H1 (cell line): ENCODE results near the gene LCMT1. TPM values are rescaled to one million over a fixed set of nuclear protein-coding genes. Genes with fewer than 3 reads are reported as not detected.

Experiments
- FOSL1 ChIP-seq: IDR thresholded peaks from 2 replicates; pipeline ENCODE4 v1.6.1; 2011; ENCODE audit warnings: mild to moderate bottlenecking, low read depth, low read length, moderate library complexity; ENCODE audit not compliant: insufficient read depth
- TBP ChIP-seq: IDR thresholded peaks from 2 replicates; pipeline ENCODE4 v1.6.1; 2011; ENCODE audit warnings: low read depth, low read length, improper control_type of control experiment
- polyA plus RNA-seq, 7 experiments: library from polyadenylated mRNA; depleted of rRNA in 3 of 7; stranded (reverse) in 5 of 7; unstranded in 2 of 7; fragments of >200 nt in 5 of 7; fragments of 200-250 nt in 2 of 7; gene quantifications; 1 replicate in 5 of 7; 2 replicates in 1 of 7; 4 replicates in 1 of 7; pipeline versions ENCODE4 v1.2.1 to v1.2.3, GENCODE V29; 2011 to 2013; ENCODE audit warnings: missing spikeins in 2 of 7, mixed read lengths in 2 of 7
- total RNA-seq: library from RNA; stranded (reverse); fragmentation: NEBNext Ultra II Directional; extraction: Animal tissue kit (Norgen Biotek cat#: 25700); gene quantifications from 2 replicates; pipeline ENCODE4 v1.2.1, GENCODE V29; 2021
- TF ChIP-seq, protein P1 (sequence below): fragments of 300-600 bp; sonication (generic); IDR thresholded peaks from 2 replicates; pipeline ENCODE4 v1.7.1; 2012; ENCODE audit warnings: low read length, moderate library complexity, mild to moderate bottlenecking, inconsistent platforms; ENCODE audit not compliant: insufficient replicate concordance
- TF ChIP-seq, protein P2 (sequence below), 3 experiments: IDR thresholded peaks; 1 replicate in 2 of 3; 2 replicates in 1 of 3; pipeline versions ENCODE4 v1.5.1 to v1.6.1; 2011; ENCODE audit warnings: low read length in 3 of 3, mild to moderate bottlenecking in 3 of 3, inconsistent platforms in 2 of 3, low read depth in 1 of 3, moderate library complexity in 1 of 3; ENCODE audit not compliant: insufficient read depth in 1 of 3; ENCODE audit errors: control extremely low read depth in 1 of 3
- TF ChIP-seq, protein P3 (sequence below): IDR thresholded peaks from 2 replicates; pipeline ENCODE4 v1.6.1; 2012; ENCODE audit warnings: low read length, inconsistent platforms
- TF ChIP-seq, protein P4 (sequence below): IDR thresholded peaks from 2 replicates; pipeline ENCODE4 v1.6.1; 2011; ENCODE audit warnings: low read length, improper control_type of control experiment

LCMT1 gene
- total and polyA plus RNA-seq, 2 of the 8 experiments (the other 6 are each of a cell fraction or from before 2014, with no cell fraction given) = 61.0 to 80.8 TPM

DNA sequence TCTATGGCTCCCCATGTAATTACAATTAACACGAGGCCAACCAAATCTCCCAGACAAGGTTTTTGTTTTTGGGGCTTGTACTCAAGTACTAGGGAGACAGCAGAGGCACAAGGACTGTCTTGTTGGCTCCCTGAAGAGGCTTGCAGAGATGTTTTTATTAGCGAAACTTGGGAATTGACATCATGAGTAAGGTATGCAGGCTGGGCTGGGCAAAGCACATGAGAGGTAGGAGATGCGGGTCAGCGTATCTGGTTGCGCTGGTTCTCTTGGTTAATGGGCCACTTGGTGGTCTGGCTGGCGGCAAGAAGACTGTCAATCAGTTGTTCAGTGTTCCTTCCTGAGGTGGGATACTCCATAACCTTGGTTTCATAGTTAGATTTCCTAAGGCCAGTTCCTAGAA lies 28.9 kb downstream of the LCMT1 start (continued):
- TF ChIP-seq, protein P1, sequence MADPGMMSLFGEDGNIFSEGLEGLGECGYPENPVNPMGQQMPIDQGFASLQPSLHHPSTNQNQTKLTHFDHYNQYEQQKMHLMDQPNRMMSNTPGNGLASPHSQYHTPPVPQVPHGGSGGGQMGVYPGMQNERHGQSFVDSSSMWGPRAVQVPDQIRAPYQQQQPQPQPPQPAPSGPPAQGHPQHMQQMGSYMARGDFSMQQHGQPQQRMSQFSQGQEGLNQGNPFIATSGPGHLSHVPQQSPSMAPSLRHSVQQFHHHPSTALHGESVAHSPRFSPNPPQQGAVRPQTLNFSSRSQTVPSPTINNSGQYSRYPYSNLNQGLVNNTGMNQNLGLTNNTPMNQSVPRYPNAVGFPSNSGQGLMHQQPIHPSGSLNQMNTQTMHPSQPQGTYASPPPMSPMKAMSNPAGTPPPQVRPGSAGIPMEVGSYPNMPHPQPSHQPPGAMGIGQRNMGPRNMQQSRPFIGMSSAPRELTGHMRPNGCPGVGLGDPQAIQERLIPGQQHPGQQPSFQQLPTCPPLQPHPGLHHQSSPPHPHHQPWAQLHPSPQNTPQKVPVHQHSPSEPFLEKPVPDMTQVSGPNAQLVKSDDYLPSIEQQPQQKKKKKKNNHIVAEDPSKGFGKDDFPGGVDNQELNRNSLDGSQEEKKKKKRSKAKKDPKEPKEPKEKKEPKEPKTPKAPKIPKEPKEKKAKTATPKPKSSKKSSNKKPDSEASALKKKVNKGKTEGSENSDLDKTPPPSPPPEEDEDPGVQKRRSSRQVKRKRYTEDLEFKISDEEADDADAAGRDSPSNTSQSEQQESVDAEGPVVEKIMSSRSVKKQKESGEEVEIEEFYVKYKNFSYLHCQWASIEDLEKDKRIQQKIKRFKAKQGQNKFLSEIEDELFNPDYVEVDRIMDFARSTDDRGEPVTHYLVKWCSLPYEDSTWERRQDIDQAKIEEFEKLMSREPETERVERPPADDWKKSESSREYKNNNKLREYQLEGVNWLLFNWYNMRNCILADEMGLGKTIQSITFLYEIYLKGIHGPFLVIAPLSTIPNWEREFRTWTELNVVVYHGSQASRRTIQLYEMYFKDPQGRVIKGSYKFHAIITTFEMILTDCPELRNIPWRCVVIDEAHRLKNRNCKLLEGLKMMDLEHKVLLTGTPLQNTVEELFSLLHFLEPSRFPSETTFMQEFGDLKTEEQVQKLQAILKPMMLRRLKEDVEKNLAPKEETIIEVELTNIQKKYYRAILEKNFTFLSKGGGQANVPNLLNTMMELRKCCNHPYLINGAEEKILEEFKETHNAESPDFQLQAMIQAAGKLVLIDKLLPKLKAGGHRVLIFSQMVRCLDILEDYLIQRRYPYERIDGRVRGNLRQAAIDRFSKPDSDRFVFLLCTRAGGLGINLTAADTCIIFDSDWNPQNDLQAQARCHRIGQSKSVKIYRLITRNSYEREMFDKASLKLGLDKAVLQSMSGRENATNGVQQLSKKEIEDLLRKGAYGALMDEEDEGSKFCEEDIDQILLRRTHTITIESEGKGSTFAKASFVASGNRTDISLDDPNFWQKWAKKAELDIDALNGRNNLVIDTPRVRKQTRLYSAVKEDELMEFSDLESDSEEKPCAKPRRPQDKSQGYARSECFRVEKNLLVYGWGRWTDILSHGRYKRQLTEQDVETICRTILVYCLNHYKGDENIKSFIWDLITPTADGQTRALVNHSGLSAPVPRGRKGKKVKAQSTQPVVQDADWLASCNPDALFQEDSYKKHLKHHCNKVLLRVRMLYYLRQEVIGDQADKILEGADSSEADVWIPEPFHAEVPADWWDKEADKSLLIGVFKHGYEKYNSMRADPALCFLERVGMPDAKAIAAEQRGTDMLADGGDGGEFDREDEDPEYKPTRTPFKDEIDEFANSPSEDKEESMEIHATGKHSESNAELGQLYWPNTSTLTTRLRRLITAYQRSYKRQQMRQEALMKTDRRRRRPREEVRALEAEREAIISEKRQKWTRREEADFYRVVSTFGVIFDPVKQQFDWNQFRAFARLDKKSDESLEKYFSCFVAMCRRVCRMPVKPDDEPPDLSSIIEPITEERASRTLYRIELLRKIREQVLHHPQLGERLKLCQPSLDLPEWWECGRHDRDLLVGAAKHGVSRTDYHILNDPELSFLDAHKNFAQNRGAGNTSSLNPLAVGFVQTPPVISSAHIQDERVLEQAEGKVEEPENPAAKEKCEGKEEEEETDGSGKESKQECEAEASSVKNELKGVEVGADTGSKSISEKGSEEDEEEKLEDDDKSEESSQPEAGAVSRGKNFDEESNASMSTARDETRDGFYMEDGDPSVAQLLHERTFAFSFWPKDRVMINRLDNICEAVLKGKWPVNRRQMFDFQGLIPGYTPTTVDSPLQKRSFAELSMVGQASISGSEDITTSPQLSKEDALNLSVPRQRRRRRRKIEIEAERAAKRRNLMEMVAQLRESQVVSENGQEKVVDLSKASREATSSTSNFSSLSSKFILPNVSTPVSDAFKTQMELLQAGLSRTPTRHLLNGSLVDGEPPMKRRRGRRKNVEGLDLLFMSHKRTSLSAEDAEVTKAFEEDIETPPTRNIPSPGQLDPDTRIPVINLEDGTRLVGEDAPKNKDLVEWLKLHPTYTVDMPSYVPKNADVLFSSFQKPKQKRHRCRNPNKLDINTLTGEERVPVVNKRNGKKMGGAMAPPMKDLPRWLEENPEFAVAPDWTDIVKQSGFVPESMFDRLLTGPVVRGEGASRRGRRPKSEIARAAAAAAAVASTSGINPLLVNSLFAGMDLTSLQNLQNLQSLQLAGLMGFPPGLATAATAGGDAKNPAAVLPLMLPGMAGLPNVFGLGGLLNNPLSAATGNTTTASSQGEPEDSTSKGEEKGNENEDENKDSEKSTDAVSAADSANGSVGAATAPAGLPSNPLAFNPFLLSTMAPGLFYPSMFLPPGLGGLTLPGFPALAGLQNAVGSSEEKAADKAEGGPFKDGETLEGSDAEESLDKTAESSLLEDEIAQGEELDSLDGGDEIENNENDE = no peak
- TF ChIP-seq, protein P2, sequence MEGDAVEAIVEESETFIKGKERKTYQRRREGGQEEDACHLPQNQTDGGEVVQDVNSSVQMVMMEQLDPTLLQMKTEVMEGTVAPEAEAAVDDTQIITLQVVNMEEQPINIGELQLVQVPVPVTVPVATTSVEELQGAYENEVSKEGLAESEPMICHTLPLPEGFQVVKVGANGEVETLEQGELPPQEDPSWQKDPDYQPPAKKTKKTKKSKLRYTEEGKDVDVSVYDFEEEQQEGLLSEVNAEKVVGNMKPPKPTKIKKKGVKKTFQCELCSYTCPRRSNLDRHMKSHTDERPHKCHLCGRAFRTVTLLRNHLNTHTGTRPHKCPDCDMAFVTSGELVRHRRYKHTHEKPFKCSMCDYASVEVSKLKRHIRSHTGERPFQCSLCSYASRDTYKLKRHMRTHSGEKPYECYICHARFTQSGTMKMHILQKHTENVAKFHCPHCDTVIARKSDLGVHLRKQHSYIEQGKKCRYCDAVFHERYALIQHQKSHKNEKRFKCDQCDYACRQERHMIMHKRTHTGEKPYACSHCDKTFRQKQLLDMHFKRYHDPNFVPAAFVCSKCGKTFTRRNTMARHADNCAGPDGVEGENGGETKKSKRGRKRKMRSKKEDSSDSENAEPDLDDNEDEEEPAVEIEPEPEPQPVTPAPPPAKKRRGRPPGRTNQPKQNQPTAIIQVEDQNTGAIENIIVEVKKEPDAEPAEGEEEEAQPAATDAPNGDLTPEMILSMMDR (IDR thresholded peaks at IDR 0.05; ENCODE audit: control extremely low read depth in 1 of 3, insufficient read depth in 1 of 3, low read depth in 1 of 3, low read length in 3 of 3) = no peak
- TF ChIP-seq, protein P3, sequence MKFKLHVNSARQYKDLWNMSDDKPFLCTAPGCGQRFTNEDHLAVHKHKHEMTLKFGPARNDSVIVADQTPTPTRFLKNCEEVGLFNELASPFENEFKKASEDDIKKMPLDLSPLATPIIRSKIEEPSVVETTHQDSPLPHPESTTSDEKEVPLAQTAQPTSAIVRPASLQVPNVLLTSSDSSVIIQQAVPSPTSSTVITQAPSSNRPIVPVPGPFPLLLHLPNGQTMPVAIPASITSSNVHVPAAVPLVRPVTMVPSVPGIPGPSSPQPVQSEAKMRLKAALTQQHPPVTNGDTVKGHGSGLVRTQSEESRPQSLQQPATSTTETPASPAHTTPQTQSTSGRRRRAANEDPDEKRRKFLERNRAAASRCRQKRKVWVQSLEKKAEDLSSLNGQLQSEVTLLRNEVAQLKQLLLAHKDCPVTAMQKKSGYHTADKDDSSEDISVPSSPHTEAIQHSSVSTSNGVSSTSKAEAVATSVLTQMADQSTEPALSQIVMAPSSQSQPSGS = no peak
- no peak for TF ChIP-seq FOSL1
- TF ChIP-seq, protein P4, sequence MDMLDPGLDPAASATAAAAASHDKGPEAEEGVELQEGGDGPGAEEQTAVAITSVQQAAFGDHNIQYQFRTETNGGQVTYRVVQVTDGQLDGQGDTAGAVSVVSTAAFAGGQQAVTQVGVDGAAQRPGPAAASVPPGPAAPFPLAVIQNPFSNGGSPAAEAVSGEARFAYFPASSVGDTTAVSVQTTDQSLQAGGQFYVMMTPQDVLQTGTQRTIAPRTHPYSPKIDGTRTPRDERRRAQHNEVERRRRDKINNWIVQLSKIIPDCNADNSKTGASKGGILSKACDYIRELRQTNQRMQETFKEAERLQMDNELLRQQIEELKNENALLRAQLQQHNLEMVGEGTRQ = no peak
- no peak for TF ChIP-seq TBP
